Measurements from ENCODE around the gene GTSE1.

- no peak for TF ChIP-seq POLR2AphosphoS5 (IDR thresholded peaks at IDR 0.05; ENCODE audit: low read depth, low read length)
- no peak for TF ChIP-seq POLR2A (IDR thresholded peaks at IDR 0.05; ENCODE audit: low read depth, low read length)
- TF ChIP-seq POU2F2 (IDR thresholded peaks at IDR 0.05; ENCODE audit: low read depth, low read length) = no peak
Observed at GRCh38 chr22:46363611-46364321, 67.1 kb downstream of the GTSE1 start.
